SW 1271 (cell line): ENCODE data around the gene MGAT1.
"Not testable (repeated sequence)": the region's sequence is repeated elsewhere in the genome, so short reads cannot be mapped to it uniquely, and the experiment has no call there.

Experiments used
- DNase-seq, 2 experiments: peaks; one replicate each; lab custom pipeline; 2025; lab: John Stamatoyannopoulos, UW

The MGAT1 gene

GRCh38 chr5:180804129-180804618 is 1.6 kb upstream of the MGAT1 start:
- DNase-seq = no peak

- DNase-seq = no peak
These were observed 849 bp upstream of the MGAT1 start for GRCh38 chr5:180803181-180804128.

DNA sequence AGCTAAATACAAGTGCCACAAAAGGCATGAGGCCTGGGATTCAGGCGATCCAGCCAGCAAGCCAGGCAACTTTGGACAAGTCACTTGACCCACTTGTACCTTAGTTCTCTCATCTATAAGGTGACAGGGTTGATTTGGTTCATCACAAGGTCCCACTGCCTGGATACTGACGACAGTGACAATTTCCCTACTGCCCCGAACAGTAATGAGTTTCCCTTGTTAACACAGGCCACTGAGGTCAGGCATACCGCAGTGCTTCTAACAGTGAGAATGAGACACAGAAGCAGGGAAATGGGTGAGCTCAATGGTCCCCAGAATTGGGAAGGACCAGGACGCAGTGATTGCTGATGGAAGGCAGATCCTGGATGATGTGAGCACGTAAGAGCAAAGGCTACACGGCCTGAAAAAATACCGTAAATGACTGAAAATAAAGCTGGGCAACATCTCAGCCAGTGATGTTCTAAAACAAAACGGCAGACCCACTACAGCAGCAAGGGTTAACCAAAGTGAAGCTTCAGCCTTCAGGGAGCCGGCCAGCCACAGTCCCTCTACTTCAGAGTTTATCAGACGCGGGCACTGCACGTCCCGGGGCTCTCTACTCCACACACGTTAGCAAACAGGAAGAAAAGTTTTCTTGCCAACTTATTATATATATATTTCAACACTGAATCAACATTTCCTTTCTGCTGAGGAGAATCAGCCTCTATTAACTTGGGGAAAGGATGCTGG is 846 bp downstream of the MGAT1 start:
- no peak for DNase-seq

DNA sequence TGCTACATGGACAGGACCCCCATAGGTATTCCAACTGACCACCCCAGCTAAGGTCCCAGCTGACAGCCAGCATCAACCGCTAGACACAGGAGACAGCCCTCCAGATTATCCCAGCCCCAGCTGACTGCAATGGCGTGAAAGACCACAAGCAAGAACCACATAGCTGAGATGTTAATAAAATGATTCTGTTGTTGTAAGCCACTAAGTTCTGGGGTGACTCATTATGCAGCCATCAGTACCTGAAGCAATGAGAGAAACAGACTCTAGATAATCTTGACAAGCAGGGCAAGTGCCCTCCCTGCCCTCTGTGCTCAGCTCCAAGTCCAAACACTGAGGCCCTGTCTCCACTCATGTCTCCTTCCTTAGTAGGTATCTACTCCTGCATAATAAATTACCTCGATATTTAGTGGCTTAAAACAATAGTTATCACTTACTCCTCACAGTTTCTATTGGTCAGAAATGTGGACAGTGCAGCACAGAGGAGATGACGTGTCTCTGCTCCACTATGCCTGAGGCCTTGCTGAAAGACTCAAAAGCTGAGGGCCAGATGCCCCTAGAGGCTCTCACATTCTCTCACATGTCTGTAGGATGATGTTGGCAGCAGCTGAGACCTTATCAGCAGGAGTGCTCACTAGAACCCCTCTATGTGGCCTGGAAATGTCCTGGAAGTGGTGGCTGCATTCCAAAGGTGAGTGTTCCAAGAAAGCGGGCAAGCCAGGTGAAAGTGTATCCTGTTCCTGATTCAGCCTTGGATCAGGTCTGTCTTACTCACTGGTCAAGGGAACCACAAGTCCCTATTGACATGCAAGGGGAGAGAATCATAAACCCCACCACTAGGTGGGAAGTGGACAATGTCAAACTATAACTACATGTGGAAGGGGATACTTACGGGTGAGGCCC is 2.5 kb downstream of the MGAT1 start:
- DNase-seq = peak in 1 of 2 experiments; percentile 39

DNA sequence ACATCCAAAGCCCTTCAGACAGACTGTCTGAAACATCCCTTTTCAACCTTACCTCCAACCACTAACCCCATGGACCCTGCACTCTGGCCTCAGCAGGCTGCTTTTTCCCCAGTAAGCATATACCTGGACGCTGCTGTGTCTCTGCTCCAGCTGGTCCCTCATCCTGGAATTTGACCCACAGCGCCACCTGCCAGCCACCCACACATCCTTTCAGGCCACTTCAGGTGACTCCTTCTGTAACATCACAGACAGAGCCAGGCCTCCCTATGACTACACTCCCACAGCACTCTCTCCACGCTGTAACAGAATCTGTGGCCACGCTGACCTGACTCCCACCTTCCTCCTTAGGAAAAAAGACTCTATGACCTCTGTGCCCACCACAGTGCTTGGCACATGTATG is 3.4 kb downstream of the MGAT1 start:
- no peak for DNase-seq

- DNase-seq = no peak
These were observed 4.4 kb downstream of the MGAT1 start for GRCh38 chr5:180798193-180798592.

GRCh38 chr5:180797256-180798192 is 5.1 kb downstream of the MGAT1 start:
- no peak for DNase-seq

DNA sequence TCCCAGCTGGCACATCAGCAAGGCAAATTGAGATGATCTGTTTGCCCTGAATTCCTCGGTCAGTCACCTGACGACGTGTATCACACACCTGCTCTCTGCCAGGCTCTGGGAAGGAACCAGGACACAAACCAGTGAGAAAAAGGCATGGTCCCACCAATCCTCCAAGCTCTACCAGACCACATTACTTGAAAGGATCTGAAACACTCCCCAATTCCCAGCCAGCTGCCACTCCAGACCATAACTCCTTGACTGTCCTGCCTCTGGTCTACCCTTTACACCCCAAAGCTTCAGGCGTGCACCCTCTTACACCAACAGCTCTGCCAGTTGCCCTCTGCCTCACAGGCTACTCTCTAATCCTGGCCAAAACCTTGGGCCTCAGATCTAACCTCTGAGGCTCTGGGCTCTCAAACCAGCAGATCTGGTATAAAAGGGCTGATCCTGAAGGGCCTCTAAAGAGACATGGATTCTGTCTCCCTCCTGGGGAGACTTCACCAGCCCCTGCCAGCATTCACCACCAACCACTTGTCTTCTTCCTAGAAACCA is 6.8 kb downstream of the MGAT1 start:
- DNase-seq = no peak

DNA sequence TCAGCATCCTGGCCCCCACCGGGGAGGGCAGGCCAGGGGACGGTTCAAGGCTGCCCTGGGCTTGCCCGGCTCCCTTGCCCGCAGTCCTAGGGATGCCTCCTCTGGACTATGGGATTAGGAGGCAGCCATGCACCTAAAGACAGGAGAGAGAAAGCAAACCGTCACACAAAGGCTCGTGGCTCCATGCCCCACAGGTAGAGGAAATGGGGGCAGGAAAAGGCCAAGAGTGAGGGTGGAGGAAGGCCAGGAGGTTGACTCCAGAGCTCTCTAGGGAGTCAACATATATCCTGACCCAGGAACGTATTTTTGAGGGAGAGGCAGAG is 9.7 kb downstream of the MGAT1 start:
- DNase-seq = no peak

GRCh38 chr5:180792287-180792964 is 10.2 kb downstream of the MGAT1 start:
- no peak for DNase-seq

- DNase-seq = no peak
These were observed 10.9 kb downstream of the MGAT1 start for GRCh38 chr5:180791611-180792213.

DNA sequence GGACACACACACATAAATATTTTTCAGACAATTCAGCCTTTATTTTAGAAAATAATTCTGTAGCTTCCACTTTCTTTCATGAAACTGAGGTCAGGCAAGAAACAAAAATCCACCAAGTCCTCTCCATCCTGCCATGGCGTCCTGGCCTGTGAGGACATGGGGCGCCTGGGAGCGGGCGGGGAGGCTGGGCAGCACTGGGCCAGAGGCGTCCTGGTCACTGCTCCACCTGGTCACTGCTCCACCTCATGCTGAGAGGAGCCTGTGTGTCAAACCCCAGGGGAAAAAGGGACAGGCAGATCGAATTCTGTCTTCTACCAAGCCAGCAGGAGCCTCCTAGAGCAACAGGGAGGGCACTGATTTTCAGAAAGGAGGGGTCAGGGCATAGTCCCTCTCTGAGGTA is 12.1 kb downstream of the MGAT1 start:
- no peak for DNase-seq

DNA sequence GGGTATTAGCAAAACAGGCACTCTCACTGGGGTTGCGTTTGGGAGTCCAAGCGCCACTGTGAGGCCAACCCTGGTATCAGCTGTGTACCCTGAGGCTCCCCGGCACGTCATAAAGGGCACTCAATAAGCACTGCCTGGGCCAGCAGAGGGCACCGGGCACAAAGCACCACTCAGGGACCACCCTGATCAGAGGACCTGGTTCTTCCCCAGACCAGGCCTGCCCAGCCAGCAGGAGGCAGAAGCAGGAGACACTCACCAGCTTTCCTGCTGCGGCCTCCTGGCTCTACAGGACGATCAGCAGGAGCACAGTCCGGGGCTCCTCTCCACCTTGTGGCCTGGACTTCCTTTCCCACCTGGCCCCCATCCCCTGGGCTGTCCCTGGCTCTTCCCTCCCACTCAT is 12.6 kb downstream of the MGAT1 start:
- no peak for DNase-seq

DNA sequence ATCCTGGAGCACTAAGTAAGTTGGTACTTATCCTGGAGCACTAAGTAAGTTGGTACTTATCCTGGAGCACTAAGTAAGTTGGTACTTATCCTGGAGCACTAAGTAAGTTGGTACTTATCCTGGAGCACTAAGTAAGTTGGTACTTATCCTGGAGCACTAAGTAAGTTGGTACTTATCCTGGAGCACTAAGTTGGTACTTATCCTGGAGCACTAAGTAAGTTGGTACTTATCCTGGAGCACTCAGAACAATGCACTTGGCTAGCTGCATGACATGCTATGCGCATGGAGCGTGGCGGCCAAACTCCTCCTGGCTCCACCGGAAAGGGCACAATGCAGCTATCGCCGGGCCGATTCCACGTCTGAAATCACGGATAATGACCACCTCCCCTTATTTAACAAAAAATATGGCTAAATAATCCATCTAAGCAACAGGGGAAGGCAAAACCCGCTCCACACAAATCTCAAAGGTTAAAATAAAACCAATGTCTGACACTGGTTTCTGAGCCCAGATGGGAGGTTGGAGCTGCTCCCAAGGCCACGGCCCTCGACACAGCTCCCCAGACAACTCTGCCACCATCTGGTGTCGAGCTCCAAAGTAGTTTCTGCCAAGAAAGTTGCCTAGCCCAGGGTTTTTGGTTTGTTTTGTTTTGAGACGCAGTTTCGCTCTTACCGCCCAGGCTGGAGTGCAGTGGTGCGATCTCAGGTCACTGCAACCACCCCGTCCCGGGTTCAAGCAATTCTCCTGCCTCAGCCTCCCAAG is 13.8 kb downstream of the MGAT1 start:
- not testable (repeated sequence) for DNase-seq

GRCh38 chr5:180787711-180788431 is 14.7 kb downstream of the MGAT1 start:
- DNase-seq = no peak

DNA sequence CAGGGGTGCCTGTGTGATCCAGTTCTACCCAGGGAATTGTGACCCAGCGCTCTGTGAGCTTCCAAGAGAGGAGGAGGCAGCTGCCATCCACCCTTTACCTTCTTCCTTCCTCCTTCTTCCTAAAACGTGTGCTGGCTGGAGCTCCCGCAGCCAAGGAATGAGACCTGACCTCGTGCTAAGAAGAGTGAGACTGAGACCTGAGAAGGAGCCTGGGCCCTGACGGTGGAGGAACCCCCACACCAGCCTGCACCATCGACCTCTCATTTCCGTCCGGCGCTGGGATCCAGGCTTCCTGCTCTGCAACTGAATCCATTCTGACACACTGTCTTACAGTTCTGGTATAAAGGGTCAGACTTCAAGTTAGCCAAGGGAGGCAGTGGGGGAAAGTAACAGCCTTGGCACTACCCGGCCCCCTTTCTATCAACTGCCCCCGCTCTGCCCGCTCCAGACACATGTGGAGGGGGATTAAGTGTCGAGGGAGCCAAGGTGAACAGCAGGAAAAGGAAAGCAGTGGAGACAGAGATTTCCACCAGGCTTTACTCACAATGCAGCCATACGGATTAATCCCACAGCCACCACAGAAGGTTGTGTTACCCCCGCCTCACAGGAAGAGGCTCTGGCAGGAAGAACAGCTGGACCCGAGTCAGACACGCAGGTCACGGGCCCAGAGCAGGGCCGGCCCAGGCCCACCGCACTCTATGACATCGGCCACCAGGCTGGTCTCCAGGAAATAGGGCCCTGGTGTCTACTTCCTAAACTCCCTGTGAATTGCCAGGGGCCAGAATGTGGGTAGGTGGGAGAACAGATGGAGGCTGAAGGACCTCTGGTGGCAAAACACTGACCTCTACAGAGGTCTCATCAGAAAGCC is 15.8 kb downstream of the MGAT1 start:
- no peak for DNase-seq

DNA sequence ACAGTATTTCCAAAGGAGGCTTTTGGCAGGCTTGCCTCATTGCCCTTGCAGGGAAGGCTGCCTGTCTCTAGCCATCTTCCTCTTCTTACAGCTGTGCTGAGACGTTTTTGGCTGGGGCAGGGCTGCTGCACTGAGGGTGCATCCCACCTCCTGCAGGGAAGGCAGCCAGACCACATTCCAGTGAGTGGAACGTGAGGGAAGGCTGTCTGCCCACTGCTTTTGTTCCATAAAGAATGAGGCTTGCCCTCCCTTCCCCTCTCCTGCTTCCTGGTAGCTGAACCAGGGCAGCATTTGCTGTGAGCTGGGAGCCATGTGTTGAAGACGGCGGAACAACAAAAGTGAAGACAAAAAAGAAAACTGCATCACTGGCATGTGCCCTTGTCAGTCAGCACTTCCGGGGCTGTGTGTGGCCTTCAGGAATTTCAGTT is 16.8 kb downstream of the MGAT1 start:
- no peak for DNase-seq
